Thyroid gland (tissue), 4 donors: ENCODE data around the gene RNF148.

Source experiments
- CTCF ChIP-seq, 6 experiments: fragments of 200-600 bp in 3 of 6; fragments of 450-650 bp in 3 of 6; sonication (generic) in 3 of 6; IDR thresholded peaks; one replicate each; pipeline ENCODE4 v1.5.1; 2016 to 2019; ENCODE audit warnings: antibody characterized with exemption in 6 of 6, mild to moderate bottlenecking in 2 of 6, inconsistent platforms in 1 of 6, moderate library complexity in 1 of 6
- POLR2A ChIP-seq, 2 donors: fragments of 450-650 bp; IDR thresholded peaks; one replicate each; pipeline ENCODE4 v1.6.1; 2017; ENCODE audit warnings: antibody characterized with exemption in 2 of 2, mild to moderate bottlenecking in 2 of 2, moderate library complexity in 1 of 2

- TF ChIP-seq POLR2A (IDR thresholded peaks at IDR 0.05) (no peak), CTCF (IDR thresholded peaks at IDR 0.05) (no peak)
Measured at GRCh38 chr7:122736183-122736582, 33.5 kb upstream of the RNF148 start.
